HG02588 (cell line): ENCODE results near the gene IFITM2.
A peak's percentile ranks its signal among the peaks of the same experiment; 100 is the strongest.
"Not testable (repeated sequence)": the region's sequence is repeated elsewhere in the genome, so short reads cannot be mapped to it uniquely, and the experiment has no call there.

Experiments used
- ATAC-seq: cut with Tn5 transposase; IDR thresholded peaks from one replicate; pipeline ENCODE4 v1.9.1; 2021; ENCODE audit warnings: mild to moderate bottlenecking, moderate library complexity; ENCODE audit not compliant: unreplicated experiment

Gene IFITM2

GRCh38 chr11:281486-282161 is 26.0 kb upstream of the IFITM2 start:
- no peak for ATAC-seq

- no peak for ATAC-seq
Observed at GRCh38 chr11:282171-282570, 25.4 kb upstream of the IFITM2 start.

- ATAC-seq: no peak
Observed at GRCh38 chr11:282630-283360, 24.8 kb upstream of the IFITM2 start.

GRCh38 chr11:283405-284104 is 24.1 kb upstream of the IFITM2 start:
- ATAC-seq: no peak

GRCh38 chr11:284105-285020 is 23.3 kb upstream of the IFITM2 start:
- no peak for ATAC-seq

- ATAC-seq: no peak
Observed at GRCh38 chr11:285021-285893, 22.4 kb upstream of the IFITM2 start.

- ATAC-seq: no peak
Observed at GRCh38 chr11:285894-286220, 21.8 kb upstream of the IFITM2 start.

- ATAC-seq: not testable (repeated sequence)
Observed at GRCh38 chr11:286977-287820, 20.4 kb upstream of the IFITM2 start.

GRCh38 chr11:287821-288477 is 19.7 kb upstream of the IFITM2 start:
- ATAC-seq: no peak

- peak; percentile 56 for ATAC-seq
Observed at GRCh38 chr11:288478-289397, 18.9 kb upstream of the IFITM2 start, which contains the start of gene PGGHG. TSS of gene PGGHG (plus strand) at chr11:289126. CDS start at chr11:289817, 691 bp downstream.

- ATAC-seq: no peak
Observed at GRCh38 chr11:289398-289711, 18.3 kb upstream of the IFITM2 start.

- no peak for ATAC-seq
Observed at GRCh38 chr11:289712-290620, 17.6 kb upstream of the IFITM2 start.

- ATAC-seq: no peak
Observed at GRCh38 chr11:290621-291231, 16.9 kb upstream of the IFITM2 start.

- ATAC-seq: no peak
Observed at GRCh38 chr11:291281-292210, 16.1 kb upstream of the IFITM2 start.
